ENCODE measurements around the gene FADS2. TPM values are rescaled to one million over a fixed set of nuclear protein-coding genes. Genes with fewer than 3 reads are reported as not detected.

FADS2 gene
- polyA plus RNA-seq, 12 donors = 64.3 to 172 (median 87.3) TPM; not detected in 1

Other genes with a start within 250 kb of the FADS2 start
- gene SYT7, start 247.2 kb upstream of the FADS2 start, polyA plus RNA-seq (ENCODE audit: insufficient read length in 12 of 12) = 10 to 100 TPM in 1 of 12 donors, 1 to 10 TPM in 10, not detected in 1; 2.0 to 12.0 (median 3.1) TPM
- 1 to 10 TPM in 11 of 12 donors, not detected in 1; 3.8 to 6.0 (median 4.2) TPM for gene DAGLA, start 147.9 kb upstream of the FADS2 start, polyA plus RNA-seq (ENCODE audit: insufficient read length in 12 of 12)
- gene MYRF, start 75.7 kb upstream of the FADS2 start, polyA plus RNA-seq (ENCODE audit: insufficient read length in 12 of 12) = 1 to 10 TPM in 4 of 12 donors, under 1 TPM in 7, not detected in 1; 0.58 to 7.2 (median 0.91) TPM
- 100 to 1,000 TPM in 10 of 12 donors, 10 to 100 TPM in 1, not detected in 1; 71.8 to 175 (median 136) TPM for gene TMEM258, start 35.7 kb upstream of the FADS2 start, polyA plus RNA-seq (ENCODE audit: insufficient read length in 12 of 12)
- gene FEN1, start 35.4 kb upstream of the FADS2 start, polyA plus RNA-seq (ENCODE audit: insufficient read length in 12 of 12) = 10 to 100 TPM in 11 of 12 donors, not detected in 1; 13.2 to 24.6 (median 15.8) TPM
- 10 to 100 TPM in 11 of 12 donors, not detected in 1; 15.7 to 36.5 (median 23.2) TPM for gene FADS1, start 11.3 kb upstream of the FADS2 start, polyA plus RNA-seq (ENCODE audit: insufficient read length in 12 of 12)
- gene FADS3, start 63.2 kb downstream of the FADS2 start, polyA plus RNA-seq (ENCODE audit: insufficient read length in 12 of 12) = 10 to 100 TPM in 11 of 12 donors, not detected in 1; 26.5 to 44.4 (median 37.7) TPM
- gene RAB3IL1, start 89.3 kb downstream of the FADS2 start, polyA plus RNA-seq (ENCODE audit: insufficient read length in 12 of 12) = 10 to 100 TPM in 11 of 12 donors, not detected in 1; 18.2 to 32.1 (median 23.6) TPM
- 1 to 10 TPM in 11 of 12 donors, not detected in 1; 2.4 to 8.2 (median 3.5) TPM for gene BEST1, start 122.1 kb downstream of the FADS2 start, polyA plus RNA-seq (ENCODE audit: insufficient read length in 12 of 12)
- 1,000 to 10,000 TPM in 11 of 12 donors, not detected in 1; 1,211 to 2,107 (median 1,338) TPM for gene FTH1, start 139.3 kb downstream of the FADS2 start, polyA plus RNA-seq (ENCODE audit: insufficient read length in 12 of 12)